Stimulated activated CD8-positive, alpha-beta memory T cell treated with anti-CD3 and anti-CD28 coated beads, Interleukin-15, amount 100 ng/mL, for 4 hours (primary cell): ENCODE data around the gene DOCK10.
"Not testable (repeated sequence)": the region's sequence is repeated elsewhere in the genome, so short reads cannot be mapped to it uniquely, and the experiment has no call there.

Experiments
- DNase-seq, 2 donors: peaks; one replicate each; pipeline ENCODE4 v3.0.0-alpha.2; 2020; ENCODE audit warnings: low read depth in 2 of 2

The DOCK10 gene

GRCh38 chr2:225041851-225042799 lies at the start of gene DOCK10:
DOCK10 (minus strand) TSS chr2:225042468; CDS start chr2:225042374, 94 bp downstream.
- peak; percentile 66 to 71 for DNase-seq

GRCh38 chr2:225091336-225091735 lies 49.1 kb upstream of the DOCK10 start:
- no peak for DNase-seq

GRCh38 chr2:225090746-225091145 lies 48.5 kb upstream of the DOCK10 start:
- no peak for DNase-seq

GRCh38 chr2:225086915-225087314 lies 44.6 kb upstream of the DOCK10 start:
- no peak for DNase-seq

GRCh38 chr2:225086439-225086838 lies 44.2 kb upstream of the DOCK10 start:
- DNase-seq, result no peak

- no peak for DNase-seq
Observed at GRCh38 chr2:225083276-225083675, 41.0 kb upstream of the DOCK10 start.

GRCh38 chr2:225076125-225076524 lies 33.9 kb upstream of the DOCK10 start:
- no peak for DNase-seq

- no peak for DNase-seq
Observed at GRCh38 chr2:225074919-225075681, 32.8 kb upstream of the DOCK10 start.

- DNase-seq, result no peak
Observed at GRCh38 chr2:225074366-225074765, 32.1 kb upstream of the DOCK10 start.

- DNase-seq, result no peak
Observed at GRCh38 chr2:225073198-225073597, 30.9 kb upstream of the DOCK10 start.

GRCh38 chr2:225072444-225072843 lies 30.2 kb upstream of the DOCK10 start:
- DNase-seq, result no peak

- DNase-seq, result no peak
Observed at GRCh38 chr2:225070811-225071210, 28.5 kb upstream of the DOCK10 start.

- no peak for DNase-seq
Observed at GRCh38 chr2:225069966-225070365, 27.7 kb upstream of the DOCK10 start.

GRCh38 chr2:225069477-225069876 lies 27.2 kb upstream of the DOCK10 start:
- DNase-seq, result no peak

- no peak for DNase-seq
Observed at GRCh38 chr2:225065882-225066281, 23.6 kb upstream of the DOCK10 start.

GRCh38 chr2:225064928-225065327 lies 22.7 kb upstream of the DOCK10 start:
- no peak for DNase-seq

- DNase-seq, result no peak
Observed at GRCh38 chr2:225064362-225064761, 22.1 kb upstream of the DOCK10 start.

- DNase-seq, result no peak
Observed at GRCh38 chr2:225056330-225057073, 14.2 kb upstream of the DOCK10 start.

- no peak for DNase-seq
Observed at GRCh38 chr2:225055714-225056113, 13.4 kb upstream of the DOCK10 start.

- DNase-seq, result no peak
Observed at GRCh38 chr2:225052703-225053102, 10.4 kb upstream of the DOCK10 start.

GRCh38 chr2:225047502-225047901 lies 5.2 kb upstream of the DOCK10 start:
- not testable (repeated sequence) for DNase-seq

- no peak for DNase-seq
Observed at GRCh38 chr2:225042800-225043167, 516 bp upstream of the DOCK10 start.
